Camera-type eye (tissue), 1 donor: ENCODE results near the gene ZNF692. TPM values are rescaled to one million over a fixed set of nuclear protein-coding genes. Genes with fewer than 3 reads are reported as not detected.

ENCODE experiments used
- total RNA-seq: library from RNA; depleted of rRNA; stranded (reverse); fragments of >200 nt; gene quantifications from one replicate; pipeline ENCODE4 v1.2.3, GENCODE V29; 2014

ZNF692 gene, protein sequence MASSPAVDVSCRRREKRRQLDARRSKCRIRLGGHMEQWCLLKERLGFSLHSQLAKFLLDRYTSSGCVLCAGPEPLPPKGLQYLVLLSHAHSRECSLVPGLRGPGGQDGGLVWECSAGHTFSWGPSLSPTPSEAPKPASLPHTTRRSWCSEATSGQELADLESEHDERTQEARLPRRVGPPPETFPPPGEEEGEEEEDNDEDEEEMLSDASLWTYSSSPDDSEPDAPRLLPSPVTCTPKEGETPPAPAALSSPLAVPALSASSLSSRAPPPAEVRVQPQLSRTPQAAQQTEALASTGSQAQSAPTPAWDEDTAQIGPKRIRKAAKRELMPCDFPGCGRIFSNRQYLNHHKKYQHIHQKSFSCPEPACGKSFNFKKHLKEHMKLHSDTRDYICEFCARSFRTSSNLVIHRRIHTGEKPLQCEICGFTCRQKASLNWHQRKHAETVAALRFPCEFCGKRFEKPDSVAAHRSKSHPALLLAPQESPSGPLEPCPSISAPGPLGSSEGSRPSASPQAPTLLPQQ
- 47.0 TPM for total RNA-seq

DNA sequence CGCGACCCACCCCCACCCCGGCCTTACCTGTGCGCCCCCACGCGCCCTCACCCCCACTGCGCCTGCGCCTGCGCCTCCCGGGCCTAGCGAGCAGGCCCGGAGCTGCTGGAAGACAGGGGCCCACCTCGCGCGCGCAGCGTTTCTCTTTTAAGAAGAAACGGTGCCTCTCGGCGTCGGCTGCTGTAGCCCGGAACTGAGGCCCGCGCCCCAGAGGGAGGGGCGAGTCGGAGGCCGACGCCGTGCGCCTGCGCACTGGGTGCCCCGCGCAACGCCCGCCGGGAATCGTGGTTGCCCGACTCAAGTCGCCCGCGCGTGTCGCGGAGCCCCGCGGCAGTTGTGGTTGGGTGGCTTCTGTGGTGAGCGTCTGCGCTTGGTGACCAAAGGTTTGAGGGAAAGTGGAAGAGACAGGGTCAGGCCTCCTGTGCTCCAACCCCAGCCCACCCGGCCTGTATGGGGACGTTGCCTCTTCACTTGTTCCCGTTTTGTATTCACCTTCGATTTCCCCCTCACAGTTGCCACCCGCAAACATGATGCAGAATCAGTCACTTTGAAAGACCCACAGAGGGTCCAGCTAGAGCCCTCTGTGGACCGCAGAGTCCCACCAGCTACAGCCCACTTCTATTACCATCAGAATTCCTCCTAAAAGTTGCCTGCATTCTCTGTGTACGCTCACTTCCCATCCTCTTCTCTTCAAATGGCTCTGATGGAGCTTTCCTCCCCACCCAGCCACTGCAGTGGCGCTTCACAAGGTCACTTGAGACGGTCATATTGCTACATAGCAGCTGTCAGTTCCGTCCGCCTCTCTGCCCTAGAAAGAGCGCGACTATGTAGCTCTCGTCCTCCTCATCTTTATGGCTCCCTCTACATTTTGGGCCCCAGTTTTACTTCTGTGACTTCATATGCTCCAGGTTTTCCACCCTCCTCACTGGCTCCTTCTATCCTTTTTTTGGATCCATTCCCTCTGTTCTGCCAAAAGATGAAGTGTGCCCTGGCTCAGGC is at the start of gene ZNF692:
ZNF692 (minus strand) TSS at position 195 of the 999 bp plus-strand sequence. CDS start 776 bp downstream, outside the sequence.

DNA sequence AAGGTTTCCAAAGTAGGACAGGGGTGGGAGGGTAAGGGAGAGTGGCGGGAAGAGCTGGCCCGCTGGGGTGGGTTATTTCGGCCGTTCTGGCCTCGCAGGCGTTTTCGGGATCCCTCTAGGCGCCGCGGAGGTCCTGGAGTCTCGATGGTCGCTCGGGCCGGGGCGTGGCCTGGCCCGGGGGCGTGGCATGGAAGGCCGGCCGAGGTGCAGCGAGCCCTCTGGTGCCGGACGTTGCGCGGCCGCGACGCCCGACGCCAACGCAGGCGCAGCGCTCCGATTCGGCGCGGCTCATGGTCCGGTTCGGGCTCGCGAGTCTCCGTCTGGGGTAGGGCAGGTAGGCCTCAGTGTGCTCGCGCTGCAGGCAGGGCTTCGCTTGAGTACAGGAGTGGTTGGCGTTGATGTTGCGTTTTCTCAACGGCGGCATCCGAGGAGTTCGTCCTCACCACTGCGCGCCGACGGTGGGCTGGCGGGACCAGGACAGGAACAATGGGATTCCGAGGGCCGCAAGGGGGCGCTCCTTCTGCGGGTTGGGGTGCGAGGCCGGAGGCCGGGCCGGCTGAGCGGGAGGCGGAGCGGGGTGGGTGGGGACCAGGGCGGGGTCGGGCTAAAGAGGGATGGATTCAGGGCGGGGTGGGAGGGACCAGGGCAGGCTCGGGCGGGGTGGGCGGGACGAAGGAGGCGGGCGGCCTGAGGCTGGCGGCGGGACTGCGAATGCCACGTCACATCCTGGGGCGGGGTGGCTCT is 47.3 kb upstream of the ZNF692 start, which contains the start of gene PGBD2:
PGBD2 (plus strand) TSS at position 227 of the 744 bp plus-strand sequence. CDS start 7,628 bp downstream, outside the sequence.

DNA sequence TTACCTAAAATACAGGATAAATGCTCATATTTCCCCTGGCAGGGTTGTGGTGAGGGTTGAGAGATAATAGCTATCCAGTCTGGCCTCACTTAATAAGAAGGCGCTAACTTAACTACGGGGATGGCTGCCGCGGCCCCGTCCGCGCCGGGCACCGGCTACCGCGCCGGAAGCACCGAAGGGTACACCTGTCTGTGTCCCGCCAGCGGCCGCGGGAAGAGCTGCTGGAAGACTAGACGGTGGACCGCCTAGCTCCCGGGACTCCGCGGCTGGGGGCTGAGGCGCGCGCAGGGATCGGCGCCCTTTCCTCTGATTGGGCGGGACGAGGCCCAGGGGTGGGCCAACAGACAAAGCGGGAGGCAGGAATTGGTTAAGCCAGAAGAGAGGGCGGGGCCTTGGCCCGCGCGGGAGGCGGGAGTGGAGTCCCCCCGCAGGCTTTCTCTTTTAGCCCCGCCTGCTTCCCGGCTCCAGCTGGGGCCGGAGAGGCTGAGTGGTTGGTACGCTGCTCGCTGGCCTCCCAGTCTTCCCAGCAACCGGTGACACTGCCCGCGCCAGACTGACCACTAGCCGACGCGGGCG is 21.0 kb downstream of the ZNF692 start, which contains the start of gene ZNF672:
ZNF672 (plus strand) TSS at position 444 of the 576 bp plus-strand sequence. CDS start 9,051 bp downstream, outside the sequence.

DNA sequence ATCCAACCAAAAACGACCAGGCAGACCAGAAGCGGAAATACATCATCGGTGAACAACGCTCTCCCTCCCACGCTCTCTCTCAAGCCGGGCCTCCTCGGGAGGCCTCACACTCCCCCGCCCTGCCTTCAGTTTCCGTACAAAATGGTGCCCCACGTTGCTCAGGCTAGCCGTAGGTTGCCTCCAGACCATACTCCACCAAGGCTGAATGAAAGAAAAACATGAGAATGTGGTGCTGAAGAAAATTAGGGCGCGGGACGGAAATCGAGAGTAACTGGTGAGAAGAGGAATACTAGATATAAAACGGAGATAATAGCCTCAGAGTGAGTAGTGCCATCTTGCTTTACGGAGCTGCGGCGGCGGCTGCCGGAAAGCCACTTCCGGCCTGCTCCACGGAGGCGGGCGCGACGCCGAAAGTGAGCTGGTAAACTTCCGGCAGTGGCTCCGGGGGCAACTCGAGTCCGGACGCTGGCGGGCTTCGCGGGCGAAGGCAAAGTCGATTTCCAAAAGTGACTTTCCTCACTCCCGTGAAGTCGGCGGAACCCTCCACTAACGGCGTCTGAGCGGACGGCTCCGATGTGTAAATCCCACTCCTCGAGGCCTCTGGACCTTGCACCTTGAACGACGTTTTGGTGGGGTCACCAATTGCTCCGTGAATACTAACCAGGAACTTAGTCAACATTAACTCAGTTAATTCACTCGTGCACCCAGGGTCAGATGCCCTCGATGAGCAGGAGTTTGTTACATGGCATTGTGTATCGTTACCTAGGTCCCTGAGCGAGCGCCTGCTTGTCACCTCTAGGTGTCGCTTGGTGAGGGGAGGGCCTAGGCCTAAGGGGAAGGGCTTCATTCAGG is 32.8 kb downstream of the ZNF692 start, which contains the start of gene SH3BP5L:
SH3BP5L (minus strand) TSS at position 7 of the 852 bp plus-strand sequence. CDS start 980 bp downstream, outside the sequence.

Other genes with a start within 250 kb of the ZNF692 start
- gene OR2T11, start 224.0 kb downstream of the ZNF692 start, total RNA-seq, result not detected
- gene OR2T35, start 213.8 kb downstream of the ZNF692 start, total RNA-seq, result not detected
- gene OR2T27, start 203.6 kb downstream of the ZNF692 start, total RNA-seq, result not detected
- gene OR14I1, start 156.3 kb downstream of the ZNF692 start, total RNA-seq, result not detected
- gene LYPD8, start 103.3 kb downstream of the ZNF692 start, total RNA-seq, result not detected
- 21.8 TPM for gene SH3BP5L, start 33.2 kb downstream of the ZNF692 start, total RNA-seq
- gene ZNF672, start 20.9 kb downstream of the ZNF692 start, total RNA-seq, result 30.7 TPM
- gene PGBD2, start 47.1 kb upstream of the ZNF692 start, total RNA-seq, result 12.4 TPM